Lower leg skin (tissue), 3 donors: Measurements from ENCODE around the gene NKD2.

ENCODE experiments used
- POLR2A ChIP-seq, 2 donors: fragments of 450-650 bp; IDR thresholded peaks; one replicate each; pipeline ENCODE4 v1.6.1; 2016 to 2017; ENCODE audit warnings: antibody characterized with exemption in 2 of 2, mild to moderate bottlenecking in 1 of 2, moderate library complexity in 1 of 2
- TF ChIP-seq, protein P1 (sequence below), 3 donors: fragments of 450-650 bp; IDR thresholded peaks; one replicate each; pipeline ENCODE4 v1.5.1; 2016; ENCODE audit warnings: antibody characterized with exemption in 3 of 3, mild to moderate bottlenecking in 3 of 3, moderate library complexity in 2 of 3

DNA sequence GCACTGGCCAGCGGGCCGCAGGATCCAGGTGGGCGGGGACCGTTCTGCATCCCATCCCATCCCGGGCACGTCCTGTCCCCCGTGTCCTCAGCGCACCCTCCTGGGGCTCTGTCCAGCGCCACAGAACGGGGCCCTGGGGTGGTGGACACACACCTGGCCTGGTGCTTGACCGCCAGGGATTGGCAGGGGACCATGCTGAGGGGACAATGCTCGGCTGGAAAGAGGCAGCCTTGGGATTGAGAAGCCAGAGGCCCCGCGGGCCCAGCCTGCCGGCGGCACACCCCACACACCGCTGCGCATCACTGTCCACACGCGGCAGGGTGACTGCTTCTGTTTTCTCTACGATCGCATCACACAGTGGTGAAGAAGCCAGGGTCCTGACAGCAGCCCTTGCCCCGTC is 70.2 kb downstream of the NKD2 start:
- TF ChIP-seq, protein P1, sequence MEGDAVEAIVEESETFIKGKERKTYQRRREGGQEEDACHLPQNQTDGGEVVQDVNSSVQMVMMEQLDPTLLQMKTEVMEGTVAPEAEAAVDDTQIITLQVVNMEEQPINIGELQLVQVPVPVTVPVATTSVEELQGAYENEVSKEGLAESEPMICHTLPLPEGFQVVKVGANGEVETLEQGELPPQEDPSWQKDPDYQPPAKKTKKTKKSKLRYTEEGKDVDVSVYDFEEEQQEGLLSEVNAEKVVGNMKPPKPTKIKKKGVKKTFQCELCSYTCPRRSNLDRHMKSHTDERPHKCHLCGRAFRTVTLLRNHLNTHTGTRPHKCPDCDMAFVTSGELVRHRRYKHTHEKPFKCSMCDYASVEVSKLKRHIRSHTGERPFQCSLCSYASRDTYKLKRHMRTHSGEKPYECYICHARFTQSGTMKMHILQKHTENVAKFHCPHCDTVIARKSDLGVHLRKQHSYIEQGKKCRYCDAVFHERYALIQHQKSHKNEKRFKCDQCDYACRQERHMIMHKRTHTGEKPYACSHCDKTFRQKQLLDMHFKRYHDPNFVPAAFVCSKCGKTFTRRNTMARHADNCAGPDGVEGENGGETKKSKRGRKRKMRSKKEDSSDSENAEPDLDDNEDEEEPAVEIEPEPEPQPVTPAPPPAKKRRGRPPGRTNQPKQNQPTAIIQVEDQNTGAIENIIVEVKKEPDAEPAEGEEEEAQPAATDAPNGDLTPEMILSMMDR (IDR thresholded peaks at IDR 0.05) = no peak
- TF ChIP-seq POLR2A (IDR thresholded peaks at IDR 0.05) = no peak
